B cell (primary cell): Measurements from ENCODE around the gene PANK3. TPM values are rescaled to one million over a fixed set of nuclear protein-coding genes. Genes with fewer than 3 reads are reported as not detected.

Source experiments
- ATAC-seq: fragments of 200-7000 bp; cut with Tn5 transposase; one replicate; pipeline ENCODE4 v1.10.0; 2021; ENCODE audit warnings: low read depth, mild to moderate bottlenecking, moderate number of reproducible peaks, moderate library complexity
- CTCF ChIA-PET: fragments of 350-600 bp; sonication (Branson Sonifier 250); formaldehyde crosslinking; loops from one replicate; lab custom pipeline; 2021; ENCODE audit warnings: antibody characterized with exemption, inconsistent platforms; lab: Charles Lee
- POLR2A ChIA-PET: fragments of 350-600 bp; sonication (Branson Sonifier 250); formaldehyde crosslinking; loops from one replicate; lab custom pipeline; 2021; ENCODE audit warnings: antibody characterized with exemption; lab: Charles Lee
- DNase-seq: peaks from one replicate; pipeline ENCODE4 v3.0.0; 2013
- H2AFZ ChIP-seq: 2 replicates; pipeline ENCODE4 v1.6.1; 2012; ENCODE audit warnings: mild to moderate bottlenecking, low read depth, low read length; ENCODE audit not compliant: insufficient read depth, poor library complexity, severe bottlenecking
- H3K27ac ChIP-seq, 2 donors: 1 replicate in 1 of 2; 2 replicates in 1 of 2; pipeline ENCODE4 v1.5.1; 2012 to 2013; ENCODE audit warnings: low read length in 2 of 2, mild to moderate bottlenecking in 2 of 2, moderate library complexity in 1 of 2
- H3K27me3 ChIP-seq, 4 experiments: fragments of 200-600 bp in 1 of 4; sonication (generic) in 1 of 4; replicated peaks in 1 of 4; 1 replicate in 2 of 4; 2 replicates in 2 of 4; pipeline versions ENCODE4 v1.6.1 to v1.7.0; 2013 to 2016; ENCODE audit warnings: low read length in 3 of 4, mild to moderate bottlenecking in 2 of 4, mixed read lengths in 1 of 4, moderate library complexity in 1 of 4; ENCODE audit not compliant: insufficient read depth in 4 of 4, control insufficient read depth in 3 of 4; ENCODE audit errors: control extremely low read depth in 1 of 4
- H3K36me3 ChIP-seq, 2 experiments: replicated peaks in 1 of 2; 1 replicate in 1 of 2; 2 replicates in 1 of 2; pipeline versions ENCODE4 v1.6.1 to v1.7.1; 2013; ENCODE audit warnings: low read length in 1 of 2; ENCODE audit not compliant: insufficient read depth in 2 of 2, control insufficient read depth in 1 of 2; ENCODE audit errors: control extremely low read depth in 1 of 2, extremely low read depth in 1 of 2
- H3K4me1 ChIP-seq, 2 donors: fragments of 200-600 bp in 1 of 2; sonication (generic) in 1 of 2; 1 replicate in 1 of 2; 2 replicates in 1 of 2; pipeline versions ENCODE4 v1.5.1 to v1.6.1; 2013 to 2017; ENCODE audit warnings: low read length in 2 of 2; ENCODE audit not compliant: control insufficient read depth in 2 of 2, insufficient read depth in 2 of 2
- H3K4me2 ChIP-seq: replicated peaks from 2 replicates; pipeline ENCODE3; 2012; ENCODE audit warnings: mild to moderate bottlenecking, low read depth, low read length; ENCODE audit not compliant: poor library complexity, severe bottlenecking
- H3K4me3 ChIP-seq, 5 experiments: fragments of 200-600 bp in 1 of 5; sonication (generic) in 1 of 5; 1 replicate in 3 of 5; 2 replicates in 2 of 5; pipeline versions ENCODE4 v1.5.1 to v1.7.0; 2011 to 2016; ENCODE audit warnings: low read length in 4 of 5, mild to moderate bottlenecking in 4 of 5, low read depth in 2 of 5, control low read depth in 1 of 5, moderate library complexity in 1 of 5; ENCODE audit not compliant: insufficient read depth in 1 of 5; ENCODE audit errors: control extremely low read depth in 1 of 5, extremely low read depth in 1 of 5
- H3K79me2 ChIP-seq: fragments of 200-600 bp; sonication (generic); one replicate; pipeline ENCODE4 v1.6.0; 2016; ENCODE audit warnings: low read length; ENCODE audit not compliant: control insufficient read depth, insufficient read depth
- H3K9ac ChIP-seq: fragments of 200-600 bp; sonication (generic); 2 replicates; pipeline ENCODE4 v1.6.1; 2017; ENCODE audit warnings: mild to moderate bottlenecking, low read length, moderate library complexity
- H3K9me3 ChIP-seq, 3 donors: one replicate each; pipeline versions ENCODE4 v1.6.1 to v1.7.1; 2013; ENCODE audit warnings: low read length in 2 of 3; ENCODE audit not compliant: control insufficient read depth in 2 of 3, insufficient read depth in 1 of 3; ENCODE audit errors: control extremely low read depth in 1 of 3
- H4K20me1 ChIP-seq: 2 replicates; pipeline ENCODE4 v1.6.0; 2012; ENCODE audit warnings: mild to moderate bottlenecking, low read length; ENCODE audit not compliant: insufficient read depth, control insufficient read depth, poor library complexity, severe bottlenecking
- H3K27ac Mint-ChIP-seq: one replicate; pipeline ENCODE4 v1.8.0; 2021; ENCODE audit warnings: mixed read lengths
- H3K27me3 Mint-ChIP-seq: one replicate; pipeline ENCODE4 v1.8.0; 2021; ENCODE audit warnings: mixed read lengths
- H3K4me1 Mint-ChIP-seq: one replicate; pipeline ENCODE4 v1.8.0; 2021; ENCODE audit warnings: mixed read lengths
- H3K4me3 Mint-ChIP-seq: one replicate; pipeline ENCODE4 v1.8.0; 2021; ENCODE audit warnings: mixed read lengths
- H3K9me3 Mint-ChIP-seq: one replicate; pipeline ENCODE4 v1.8.0; 2022; ENCODE audit warnings: mixed read lengths; ENCODE audit not compliant: insufficient read depth
- CTCF ChIP-seq: fragments of 200-600 bp; IDR thresholded peaks from one replicate; pipeline ENCODE4 v1.8.0; 2022; ENCODE audit warnings: antibody characterized with exemption, mild to moderate bottlenecking
- EZH2 ChIP-seq: IDR thresholded peaks from 2 replicates; pipeline ENCODE4 v1.6.1; 2012; ENCODE audit warnings: borderline replicate concordance, low read depth, mild to moderate bottlenecking, moderate library complexity, low read length; ENCODE audit not compliant: insufficient read depth, poor library complexity, severe bottlenecking
- WGBS: methylation state at CpG from one replicate; pipeline ENCODE4 v1.1.5; 2013; ENCODE audit warnings: missing lambda C conversion rate; ENCODE audit not compliant: insufficient coverage; 5-methylcytosine and 5-hydroxymethylcytosine counted together
- intact Hi-C: fragments of 100-400 bp; cut with micrococcal nuclease; formaldehyde crosslinking; loops from one replicate; pipeline ENCODE4 v1.10.0; 2022
- polyA plus RNA-seq: library from polyadenylated mRNA; depleted of rRNA; stranded (reverse); fragments of >200 nt; gene quantifications from 2 replicates; pipeline ENCODE4 v1.2.3, GENCODE V29; 2012
- total RNA-seq, 2 donors: library from RNA; stranded (reverse); fragments of 120-200 nt in 1 of 2; gene quantifications; 1 replicate in 1 of 2; 2 replicates in 1 of 2; pipeline versions ENCODE4 v1.2.3 to v1.2.4, GENCODE V29; 2013 to 2022

The PANK3 gene
- total and polyA plus RNA-seq, 2 donors (not counting 1 experiment from before 2014, with no cell fraction given): 6.3 to 61.8 TPM

- POLR2A ChIA-PET: no interaction called here
These were observed 8.5 kb downstream of the PANK3 start for GRCh38 chr5:168570490-168571328.

More at GRCh38 chr5:168570490-168571328, 8.5 kb downstream of the PANK3 start:
- no peak for TF ChIP-seq CTCF
- no peak for TF ChIP-seq EZH2
- Histone ChIP-seq H3K4me1 (no peaks in the 10 kb centered on the region), H3K36me3 (peaks cover 1 to 25% of the 10 kb centered on the region in 2 experiments), H3K27ac (no peak overlapping the region), H3K79me2 (peaks cover 56% of the 10 kb centered on the region), H2AFZ (no peak overlapping the region), H4K20me1 (peaks cover 72% of the 10 kb centered on the region), H3K4me2 (no peak overlapping the region), H3K4me3 (no peak overlapping the region), H3K27me3 (no peaks in the 10 kb centered on the region), H3K9me3 (peaks cover 0 to 8% (median 0%) of the 10 kb centered on the region in 3 donors), H3K9ac (no peak overlapping the region)
- no peak overlapping the region for H3K27ac Mint-ChIP-seq
- intact Hi-C loops: no loop called here
- no peaks in the 10 kb centered on the region for H3K9me3 Mint-ChIP-seq
- H3K4me3 Mint-ChIP-seq: no peak overlapping the region
- DNase-seq (no peak), ATAC-seq (no peak)
- CTCF ChIA-PET: no interaction called here
- H3K4me1 Mint-ChIP-seq: peaks cover 20% of the 10 kb centered on the region
- WGBS: no CpG with 5 or more reads among the region's 11 CpGs
- no peaks in the 10 kb centered on the region for H3K27me3 Mint-ChIP-seq
